Fibroblast of gingiva (primary cell): Measurements from ENCODE around the gene TOR1B.
"Not testable (repeated sequence)": the region's sequence is repeated elsewhere in the genome, so short reads cannot be mapped to it uniquely, and the experiment has no call there.

Source experiments
- DNase-seq: peaks from one replicate; pipeline ENCODE4 v3.0.0-alpha.2; 2011; ENCODE audit warnings: low read depth

TOR1B gene

GRCh38 chr9:129802833-129803675, at the start of gene TOR1B:
Gene TOR1B (plus strand): TSS chr9:129803184. CDS start chr9:129803213, 29 bp downstream.
- peak; percentile 91 for DNase-seq

- DNase-seq = no peak
These were observed 47.8 kb upstream of the TOR1B start for GRCh38 chr9:129755151-129755550.

GRCh38 chr9:129756191-129756590, 46.8 kb upstream of the TOR1B start:
- DNase-seq = no peak

GRCh38 chr9:129757045-129757444, 45.9 kb upstream of the TOR1B start:
- DNase-seq = peak; percentile 54

- DNase-seq = no peak
These were observed 43.7 kb upstream of the TOR1B start for GRCh38 chr9:129759319-129759718.

GRCh38 chr9:129759804-129760502, 43.0 kb upstream of the TOR1B start:
- no peak for DNase-seq

GRCh38 chr9:129760784-129761183, 42.2 kb upstream of the TOR1B start:
- DNase-seq = not testable (repeated sequence)

- peak; percentile 88 for DNase-seq
These were observed 41.6 kb upstream of the TOR1B start for GRCh38 chr9:129761293-129761900.

GRCh38 chr9:129761901-129762369, 41.0 kb upstream of the TOR1B start:
- peak; percentile 69 for DNase-seq

GRCh38 chr9:129762370-129762984, 40.5 kb upstream of the TOR1B start:
- peak; percentile 98 for DNase-seq

GRCh38 chr9:129762985-129763926, 39.7 kb upstream of the TOR1B start:
- DNase-seq = peak; percentile 87

- DNase-seq = no peak
These were observed 37.1 kb upstream of the TOR1B start for GRCh38 chr9:129765764-129766317.

- DNase-seq = no peak
These were observed 34.5 kb upstream of the TOR1B start for GRCh38 chr9:129768486-129768885.

GRCh38 chr9:129769669-129770068, 33.3 kb upstream of the TOR1B start:
- DNase-seq = no peak

GRCh38 chr9:129770741-129771140, 32.2 kb upstream of the TOR1B start:
- DNase-seq = no peak

GRCh38 chr9:129773262-129774048, 29.5 kb upstream of the TOR1B start:
- DNase-seq = peak; percentile 77

- DNase-seq = no peak
These were observed 28.1 kb upstream of the TOR1B start for GRCh38 chr9:129774791-129775447.

GRCh38 chr9:129775448-129775798, 27.6 kb upstream of the TOR1B start:
- DNase-seq = no peak

- not testable (repeated sequence) for DNase-seq
These were observed 26.9 kb upstream of the TOR1B start for GRCh38 chr9:129776096-129776495.

GRCh38 chr9:129776566-129776937, 26.4 kb upstream of the TOR1B start:
- DNase-seq = peak; percentile 71
